Neural crest cell (in vitro differentiated cells): ENCODE data around the gene USP54. TPM values are rescaled to one million over a fixed set of nuclear protein-coding genes. Genes with fewer than 3 reads are reported as not detected.

Source experiments
- DNase-seq: peaks from one replicate; pipeline ENCODE4 v3.0.0; 2021; ENCODE audit warnings: low read depth, mixed read lengths, low spot score
- H3K27ac Mint-ChIP-seq: one replicate; pipeline ENCODE4 v1.8.0; 2021; ENCODE audit warnings: mild to moderate bottlenecking, mixed read lengths; ENCODE audit not compliant: unreplicated experiment
- H3K27me3 Mint-ChIP-seq: 2 replicates; pipeline ENCODE4 v1.8.0; 2021; ENCODE audit warnings: low read depth, mild to moderate bottlenecking, mixed read lengths
- H3K36me3 Mint-ChIP-seq: 2 replicates; pipeline ENCODE4 v1.8.0; 2021; ENCODE audit warnings: low read depth, mild to moderate bottlenecking, mixed read lengths
- H3K4me1 Mint-ChIP-seq: 2 replicates; pipeline ENCODE4 v1.8.0; 2021; ENCODE audit warnings: mixed read lengths
- H3K4me3 Mint-ChIP-seq: one replicate; pipeline ENCODE4 v1.8.0; 2021; ENCODE audit warnings: mild to moderate bottlenecking, mixed read lengths
- H3K9me3 Mint-ChIP-seq: 2 replicates; pipeline ENCODE4 v1.8.0; 2021; ENCODE audit warnings: mixed read lengths
- CTCF ChIP-seq: fragments of 200-600 bp; sonication (generic); conservative IDR thresholded peaks from 2 replicates; pipeline ENCODE4 v1.5.0; 2021; ENCODE audit warnings: antibody characterized with exemption, mild to moderate bottlenecking
- total RNA-seq: library from RNA; stranded (reverse); gene quantifications from 2 replicates; pipeline ENCODE4 v1.2.1, GENCODE V29; 2021

The USP54 gene
- total RNA-seq, 1 donor from 2014 or later: 64.8 TPM

GRCh38 chr10:73593110-73593509 is 2.0 kb upstream of the USP54 start:
- Mint-ChIP-seq H3K27ac (no peak overlapping the region), H3K27me3 (no peaks in the 10 kb centered on the region), H3K4me3 (no peak overlapping the region), H3K36me3 (no peaks in the 10 kb centered on the region), H3K9me3 (no peaks in the 10 kb centered on the region), H3K4me1 (peaks cover 35% of the 10 kb centered on the region)
- no peak for TF ChIP-seq CTCF
- no peak for DNase-seq

GRCh38 chr10:73591935-73592699 is 975 bp upstream of the USP54 start:
- peak overlapping the region; percentile 48 for H3K4me3 Mint-ChIP-seq
- no peaks in the 10 kb centered on the region for H3K36me3 Mint-ChIP-seq
- no peaks in the 10 kb centered on the region for H3K9me3 Mint-ChIP-seq
- TF ChIP-seq CTCF: peak; percentile 33
- DNase-seq: peak; percentile 21
- H3K27me3 Mint-ChIP-seq: no peaks in the 10 kb centered on the region
- peaks cover 35% of the 10 kb centered on the region for H3K4me1 Mint-ChIP-seq
- H3K27ac Mint-ChIP-seq: peak overlapping the region; percentile 98

- H3K27me3 Mint-ChIP-seq: no peaks in the 10 kb centered on the region
- peaks cover 10% of the 10 kb centered on the region for H3K36me3 Mint-ChIP-seq
- no peak overlapping the region for H3K27ac Mint-ChIP-seq
- DNase-seq: no peak
- no peak overlapping the region for H3K4me3 Mint-ChIP-seq
- TF ChIP-seq CTCF: no peak
- peaks cover 51% of the 10 kb centered on the region for H3K4me1 Mint-ChIP-seq
- peaks cover 3% of the 10 kb centered on the region for H3K9me3 Mint-ChIP-seq
Observed at GRCh38 chr10:73589563-73590126, 1.5 kb downstream of the USP54 start.

- no peak overlapping the region for H3K4me3 Mint-ChIP-seq
- no peak for TF ChIP-seq CTCF
- no peak overlapping the region for H3K27ac Mint-ChIP-seq
- DNase-seq: no peak
- H3K9me3 Mint-ChIP-seq: peaks cover 3% of the 10 kb centered on the region
- H3K4me1 Mint-ChIP-seq: peaks cover 51% of the 10 kb centered on the region
- H3K36me3 Mint-ChIP-seq: peaks cover 10% of the 10 kb centered on the region
- H3K27me3 Mint-ChIP-seq: no peaks in the 10 kb centered on the region
Observed at GRCh38 chr10:73588656-73589055, 2.5 kb downstream of the USP54 start.

GRCh38 chr10:73586583-73586984 is 4.6 kb downstream of the USP54 start:
- Mint-ChIP-seq H3K4me1 (peaks cover 47% of the 10 kb centered on the region), H3K27ac (no peak overlapping the region), H3K9me3 (peaks cover 3% of the 10 kb centered on the region), H3K36me3 (peaks cover 12% of the 10 kb centered on the region), H3K4me3 (no peak overlapping the region), H3K27me3 (no peaks in the 10 kb centered on the region)
- no peak for TF ChIP-seq CTCF
- DNase-seq: no peak
